RWPE2 (cell line): ENCODE data around the gene RMND5B.

Source experiments
- ATAC-seq: fragments of 200-7000 bp; cut with Tn5 transposase; 3 replicates; pipeline ENCODE4 v1.9.1; 2021; ENCODE audit warnings: low read depth
- DNase-seq: peaks from one replicate; pipeline ENCODE4 v3.0.0-alpha.2; 2020; ENCODE audit warnings: low spot score
- H3K27ac ChIP-seq: fragments of 450-650 bp; 2 replicates; pipeline ENCODE4 v1.5.1; 2017; ENCODE audit warnings: mild to moderate bottlenecking; ENCODE audit not compliant: poor library complexity, severe bottlenecking
- H3K27me3 ChIP-seq: fragments of 250-450 bp; sonication (Bioruptor Pico); 2 replicates; pipeline ENCODE4 v1.5.1; 2021; ENCODE audit warnings: mild to moderate bottlenecking, moderate library complexity; ENCODE audit not compliant: insufficient read depth, poor library complexity, severe bottlenecking
- H3K36me3 ChIP-seq: fragments of 250-450 bp; sonication (Bioruptor Pico); 2 replicates; pipeline ENCODE4 v1.5.1; 2020; ENCODE audit warnings: low read depth, mild to moderate bottlenecking, moderate library complexity
- H3K4me1 ChIP-seq: fragments of 250-450 bp; sonication (Bioruptor Pico); 2 replicates; pipeline ENCODE4 v1.5.1; 2021; ENCODE audit warnings: mild to moderate bottlenecking, moderate library complexity; ENCODE audit not compliant: insufficient read depth, poor library complexity, severe bottlenecking
- H3K4me3 ChIP-seq: fragments of 250-450 bp; sonication (Bioruptor Pico); 2 replicates; pipeline ENCODE4 v1.5.1; 2021; ENCODE audit warnings: mild to moderate bottlenecking, moderate library complexity; ENCODE audit not compliant: severe bottlenecking
- H3K9me3 ChIP-seq: fragments of 250-450 bp; sonication (Bioruptor Pico); 2 replicates; pipeline ENCODE4 v1.5.1; 2021; ENCODE audit warnings: mild to moderate bottlenecking, moderate library complexity; ENCODE audit not compliant: severe bottlenecking
- CTCF ChIP-seq: fragments of 450-650 bp; IDR thresholded peaks from one replicate; pipeline ENCODE4 v1.5.1; 2017; ENCODE audit warnings: mild to moderate bottlenecking, moderate library complexity; ENCODE audit not compliant: poor library complexity, severe bottlenecking

The RMND5B gene

GRCh38 chr5:178130576-178131445 lies at the start of gene RMND5B:
Gene RMND5B, plus strand, starts transcription at chr5:178131014. Its CDS starts 7,106 bp downstream, at chr5:178138120.
- Histone ChIP-seq H3K4me1 (no peaks in the 10 kb centered on the region), H3K27ac (peak within 1 kb of the TSS; percentile 63), H3K9me3 (no peaks in the 10 kb centered on the region), H3K36me3 (peaks cover 22% of the 10 kb centered on the region), H3K27me3 (no peaks in the 10 kb centered on the region), H3K4me3 (peak within 1 kb of the TSS; percentile 70)
- ATAC-seq (peak; percentile 86), DNase-seq (no peak)
- no peak for TF ChIP-seq CTCF

GRCh38 chr5:178081571-178082243 lies 49.1 kb upstream of the RMND5B start:
- Histone ChIP-seq H3K9me3 (no peaks in the 10 kb centered on the region), H3K27me3 (no peaks in the 10 kb centered on the region), H3K4me3 (no peak overlapping the region), H3K36me3 (no peaks in the 10 kb centered on the region), H3K27ac (no peak overlapping the region), H3K4me1 (no peaks in the 10 kb centered on the region)
- no peak for TF ChIP-seq CTCF
- ATAC-seq (no peak), DNase-seq (no peak)

- Histone ChIP-seq H3K27ac (no peak overlapping the region), H3K4me3 (no peak overlapping the region), H3K27me3 (no peaks in the 10 kb centered on the region), H3K36me3 (no peaks in the 10 kb centered on the region), H3K4me1 (no peaks in the 10 kb centered on the region), H3K9me3 (no peaks in the 10 kb centered on the region)
- ATAC-seq = peak; percentile 5; the same call in 1 of the 3 replicates
- DNase-seq = no peak
- no peak for TF ChIP-seq CTCF
Observed at GRCh38 chr5:178083922-178084321, 46.9 kb upstream of the RMND5B start.

GRCh38 chr5:178085316-178085715 lies 45.5 kb upstream of the RMND5B start:
- TF ChIP-seq CTCF = no peak
- H3K36me3 ChIP-seq = no peaks in the 10 kb centered on the region
- H3K27ac ChIP-seq = no peak overlapping the region
- no peaks in the 10 kb centered on the region for H3K9me3 ChIP-seq
- DNase-seq = no peak
- H3K4me1 ChIP-seq = no peaks in the 10 kb centered on the region
- H3K27me3 ChIP-seq = no peaks in the 10 kb centered on the region
- H3K4me3 ChIP-seq = no peak overlapping the region
- ATAC-seq = no peak
